GM21825 (cell line): Measurements from ENCODE around the gene TTC28.
"Not testable (repeated sequence)": the region's sequence is repeated elsewhere in the genome, so short reads cannot be mapped to it uniquely, and the experiment has no call there.

Experiments used
- ATAC-seq: cut with Tn5 transposase; IDR thresholded peaks from one replicate; pipeline ENCODE4 v1.9.1; 2021; ENCODE audit warnings: mild to moderate bottlenecking, moderate library complexity; ENCODE audit not compliant: unreplicated experiment

TTC28 gene

GRCh38 chr22:28608546-28608945 is 71.1 kb downstream of the TTC28 start:
- no peak for ATAC-seq

DNA sequence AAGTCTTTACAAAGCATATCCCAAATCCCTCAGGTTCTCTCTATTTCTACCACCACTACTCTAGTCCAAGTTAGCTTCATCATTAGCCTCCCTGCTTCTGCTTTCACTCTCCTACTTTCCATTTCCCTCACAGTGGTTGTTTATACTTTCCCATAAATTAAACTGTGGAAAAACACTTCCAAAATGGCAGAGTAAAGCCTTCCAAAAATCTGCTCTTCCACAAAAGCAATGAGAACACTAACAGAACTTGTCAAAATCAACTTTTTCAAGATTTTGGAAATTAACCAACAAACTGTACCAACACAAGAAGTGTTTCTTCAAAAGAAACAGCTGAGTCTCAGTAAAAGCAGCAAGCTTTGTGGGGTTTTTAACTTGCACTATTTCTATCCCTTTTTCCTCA is 71.8 kb downstream of the TTC28 start:
- no peak for ATAC-seq

- no peak for ATAC-seq
Measured at GRCh38 chr22:28604966-28605761, 74.5 kb downstream of the TTC28 start.

DNA sequence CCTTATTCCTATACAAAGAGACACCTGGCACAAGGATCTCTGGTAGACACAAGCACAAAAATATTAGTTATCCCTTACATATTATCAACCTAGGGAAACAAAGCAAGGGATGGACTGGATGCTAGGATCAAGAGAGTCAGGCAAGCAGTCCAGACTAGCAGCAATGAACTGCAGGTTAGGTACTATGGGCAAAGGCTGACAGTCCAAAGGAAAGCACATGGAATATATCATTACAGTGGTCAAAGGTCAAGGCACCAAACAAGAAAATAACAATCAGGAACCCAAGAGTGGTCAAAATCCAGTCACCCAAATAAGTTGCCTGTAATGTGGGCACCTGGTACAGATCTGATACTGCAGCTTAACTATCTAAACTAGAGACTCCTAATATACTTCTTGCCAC is 77.7 kb downstream of the TTC28 start:
- ATAC-seq = no peak

DNA sequence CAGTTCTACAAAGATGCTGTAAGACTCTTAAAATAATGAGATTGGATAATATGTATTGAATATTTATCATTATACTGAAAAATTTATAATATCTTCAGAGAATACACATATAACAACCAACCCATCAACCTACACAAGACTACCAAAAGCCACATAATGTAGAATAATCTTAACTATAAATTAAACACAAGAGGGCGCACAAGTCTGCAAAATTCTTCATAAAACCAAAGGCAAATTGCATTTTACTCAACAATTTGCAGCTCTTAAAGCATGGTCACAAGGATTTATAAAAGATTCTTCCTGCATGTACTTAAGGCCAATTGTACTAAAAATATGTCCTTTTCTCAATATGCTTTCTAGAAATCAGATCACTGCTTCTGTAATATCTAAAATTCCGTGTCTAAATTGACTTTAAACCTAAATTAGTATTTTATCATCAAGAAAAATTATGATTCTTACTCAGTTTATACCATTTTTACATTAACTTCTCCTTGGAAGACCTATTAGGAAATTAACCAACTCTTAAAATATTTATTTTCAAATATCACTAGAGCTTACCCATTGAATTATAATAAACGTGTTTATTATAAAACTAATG is 79.0 kb downstream of the TTC28 start:
- ATAC-seq = no peak

DNA sequence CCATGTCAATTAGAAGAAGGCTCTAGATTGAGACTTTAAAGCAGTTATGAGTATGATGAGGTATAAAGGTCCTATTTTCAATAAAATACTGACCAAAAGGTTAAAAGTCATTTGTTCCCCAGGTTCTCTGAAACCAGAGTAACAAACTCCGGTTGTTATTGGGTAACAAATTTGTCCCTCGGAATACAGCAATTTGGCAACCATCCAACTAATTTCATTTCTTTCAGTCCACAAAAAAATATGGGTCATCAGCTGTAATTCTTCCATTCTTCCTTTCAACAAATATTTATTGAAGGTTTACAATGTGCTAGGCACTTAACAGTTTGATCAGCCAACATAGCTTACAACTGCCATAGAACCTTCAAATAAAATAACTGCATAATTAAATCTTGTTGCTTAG is 79.9 kb downstream of the TTC28 start:
- ATAC-seq = no peak

- no peak for ATAC-seq
Measured at GRCh38 chr22:28597665-28598064, 82.0 kb downstream of the TTC28 start.

GRCh38 chr22:28594797-28595462 is 84.7 kb downstream of the TTC28 start:
- no peak for ATAC-seq

- no peak for ATAC-seq
Measured at GRCh38 chr22:28594076-28594796, 85.4 kb downstream of the TTC28 start.

DNA sequence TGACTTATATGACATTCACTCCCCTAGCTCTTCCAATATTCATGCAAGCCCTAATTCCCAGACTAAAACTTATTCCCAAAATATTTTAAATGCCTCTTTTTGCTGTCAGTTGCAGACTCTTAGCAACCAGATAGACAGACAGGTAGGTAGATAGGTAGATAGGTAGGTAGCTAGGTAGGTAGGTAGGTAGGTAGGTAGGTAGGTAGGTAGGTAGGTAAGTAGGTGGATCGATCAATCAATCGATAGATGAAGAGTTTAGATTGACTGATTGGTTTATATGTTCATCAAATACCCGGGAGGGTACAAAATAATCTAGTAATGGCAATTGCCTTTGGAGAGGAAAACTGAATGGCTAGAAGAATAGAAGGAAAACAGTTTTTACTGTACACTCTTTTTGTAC is 86.3 kb downstream of the TTC28 start:
- ATAC-seq = no peak

GRCh38 chr22:28589102-28589750 is 90.4 kb downstream of the TTC28 start:
- ATAC-seq = no peak

DNA sequence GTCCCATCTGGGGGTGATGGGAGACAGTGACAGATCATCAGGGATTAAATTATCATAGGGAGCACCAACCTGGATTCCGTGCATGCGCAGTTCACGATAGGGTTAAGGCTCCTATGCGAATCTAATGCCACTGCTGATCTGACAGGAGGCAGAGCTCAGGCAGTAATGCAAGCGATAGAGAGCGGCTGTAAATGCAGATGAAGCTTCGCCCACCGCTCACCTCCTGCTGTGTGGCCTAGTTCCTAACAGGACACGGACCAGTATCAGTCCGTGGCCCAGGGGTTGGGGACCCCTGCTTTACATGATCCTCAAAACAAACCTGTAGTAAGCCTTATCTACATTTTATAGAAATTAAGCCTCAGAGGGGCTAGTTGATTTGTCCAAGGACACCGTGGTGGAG is 94.3 kb downstream of the TTC28 start:
- no peak for ATAC-seq

DNA sequence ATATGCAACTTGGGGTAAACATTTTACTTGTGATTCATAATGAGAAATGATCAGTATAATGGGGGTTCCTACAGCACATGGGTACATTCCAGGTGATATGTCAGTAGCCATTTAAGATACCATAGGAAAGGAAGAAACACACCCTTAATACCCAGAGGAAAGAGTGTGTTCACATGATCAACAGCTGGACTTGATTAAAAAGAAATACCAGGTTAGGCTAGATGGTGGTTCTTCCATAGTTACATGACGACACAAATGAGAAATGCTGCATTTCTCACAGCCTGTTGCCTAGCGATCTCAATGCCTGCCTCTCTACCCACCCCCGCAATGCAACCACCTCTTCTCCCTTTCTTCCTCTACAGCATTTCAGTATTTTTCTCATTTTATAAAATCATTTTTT is 96.8 kb downstream of the TTC28 start:
- no peak for ATAC-seq

DNA sequence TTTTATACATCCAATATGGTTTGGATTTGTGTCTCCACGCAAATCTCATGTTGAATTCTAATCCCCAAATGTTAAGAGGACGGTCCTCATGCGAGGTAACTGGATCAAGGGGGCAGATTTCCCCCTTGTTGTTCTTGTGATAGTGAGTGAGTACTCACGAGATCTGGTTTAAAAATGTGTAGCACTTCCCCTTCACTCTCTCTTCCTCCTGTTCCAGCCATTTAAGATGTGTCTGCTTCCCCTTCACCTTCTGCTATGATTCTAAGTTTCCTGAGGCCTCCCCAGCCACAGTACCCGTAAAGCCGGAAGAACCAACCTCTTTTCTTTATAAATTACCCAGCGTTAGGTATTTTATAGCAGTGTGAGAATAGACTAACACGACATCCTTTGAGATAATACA is 98.6 kb downstream of the TTC28 start:
- no peak for ATAC-seq

DNA sequence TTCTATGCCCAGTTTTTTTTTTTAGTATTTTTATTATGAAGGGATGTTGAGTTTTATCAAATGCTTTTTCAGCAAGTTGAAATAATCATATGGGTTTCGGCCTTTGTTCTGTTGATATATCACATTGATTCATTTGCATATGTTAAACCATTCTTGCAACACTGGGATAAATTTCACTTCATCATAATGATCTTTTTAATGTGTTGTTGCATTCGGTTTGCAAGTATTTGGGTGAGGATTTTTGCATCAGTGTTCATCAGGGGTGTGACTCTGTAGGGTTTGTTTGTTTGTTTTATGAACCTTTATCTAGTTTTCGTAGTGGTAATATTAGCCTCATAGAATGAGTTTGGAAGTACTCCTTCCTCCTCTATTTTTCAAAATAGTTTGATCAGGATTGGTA is 103.5 kb downstream of the TTC28 start:
- ATAC-seq = no peak

DNA sequence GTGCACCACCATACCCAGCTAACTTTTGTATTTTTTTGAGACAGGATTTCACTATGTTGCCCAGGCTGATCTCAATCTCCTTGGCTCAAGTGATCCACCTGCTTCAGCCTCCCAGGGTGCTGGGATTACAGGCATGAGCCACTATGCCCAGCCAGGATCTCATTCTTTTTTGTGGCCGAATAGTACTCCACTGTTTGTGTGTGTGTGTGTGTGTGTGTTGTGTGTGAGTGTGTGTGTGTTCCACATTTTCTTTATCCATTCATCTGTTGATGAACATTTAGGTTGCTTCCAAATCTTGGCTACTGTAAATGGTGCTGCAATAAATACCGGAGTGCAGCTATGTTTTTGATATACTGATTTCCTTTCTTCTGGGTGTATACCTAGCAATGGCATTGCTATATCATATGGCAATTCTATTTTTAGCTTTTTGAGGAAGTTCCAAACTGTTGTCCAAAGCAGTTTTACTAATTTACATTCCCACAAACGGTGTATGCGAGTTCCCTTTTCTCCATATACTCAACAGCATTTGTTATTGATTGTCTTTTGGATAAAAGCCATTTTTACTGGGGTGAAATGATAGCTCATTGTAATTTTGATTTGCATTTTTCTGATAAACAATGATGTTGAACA is 105.4 kb downstream of the TTC28 start:
- ATAC-seq = no peak

DNA sequence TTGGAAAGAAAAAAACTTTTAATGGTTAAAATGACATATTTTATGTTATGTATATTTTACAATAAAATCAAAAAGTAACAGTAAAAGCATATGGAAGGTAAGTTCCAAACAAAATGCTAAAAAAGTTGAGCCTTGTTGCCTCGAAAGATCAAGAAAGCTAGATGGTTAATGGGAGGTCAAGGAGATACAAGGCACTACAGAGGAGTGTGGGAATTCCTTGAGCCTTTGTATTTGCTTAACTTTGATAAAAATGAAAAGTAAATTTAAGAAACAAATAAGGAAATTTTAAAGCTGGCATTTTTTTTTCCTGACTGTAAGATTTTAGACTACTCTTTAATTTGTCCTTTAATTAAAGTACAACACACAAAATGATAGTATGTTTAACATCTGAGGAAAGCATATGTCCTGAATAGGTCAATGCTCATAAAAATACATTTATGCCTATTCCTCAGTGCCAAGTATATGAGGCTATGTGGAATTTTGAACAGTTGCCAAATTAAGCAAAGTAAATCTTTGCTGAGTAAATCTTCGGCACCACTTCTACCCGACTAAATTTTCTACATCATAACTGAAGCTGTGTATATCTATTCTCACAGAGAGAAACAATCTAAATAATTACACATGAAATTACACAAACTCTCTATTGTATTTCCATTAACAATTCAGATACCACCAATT is 108.8 kb downstream of the TTC28 start:
- no peak for ATAC-seq

GRCh38 chr22:28568974-28569373 is 110.7 kb downstream of the TTC28 start:
- not testable (repeated sequence) for ATAC-seq

DNA sequence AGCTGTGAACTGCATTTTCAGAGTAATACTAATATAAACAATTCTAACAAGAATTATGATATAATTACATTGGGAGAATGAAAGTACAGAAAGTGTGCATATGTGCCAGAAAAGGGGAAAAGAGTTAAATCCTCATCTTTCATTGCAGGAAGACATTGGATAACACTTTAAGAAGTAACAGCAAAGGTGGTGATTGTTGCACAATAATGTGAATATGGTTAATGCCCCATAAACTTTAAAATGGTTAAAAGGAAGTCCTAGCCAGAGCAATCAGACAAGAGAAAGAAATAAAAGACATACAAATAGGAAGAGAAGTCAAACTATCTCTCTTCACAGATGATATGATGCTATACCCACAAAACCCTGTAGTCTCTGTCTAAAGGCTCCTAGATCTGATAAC is 111.5 kb downstream of the TTC28 start:
- ATAC-seq = no peak

- ATAC-seq = not testable (repeated sequence)
Measured at GRCh38 chr22:28566920-28567499, 112.6 kb downstream of the TTC28 start.
